Measurements from ENCODE around the gene SERPINH1.

The SERPINH1 gene

DNA sequence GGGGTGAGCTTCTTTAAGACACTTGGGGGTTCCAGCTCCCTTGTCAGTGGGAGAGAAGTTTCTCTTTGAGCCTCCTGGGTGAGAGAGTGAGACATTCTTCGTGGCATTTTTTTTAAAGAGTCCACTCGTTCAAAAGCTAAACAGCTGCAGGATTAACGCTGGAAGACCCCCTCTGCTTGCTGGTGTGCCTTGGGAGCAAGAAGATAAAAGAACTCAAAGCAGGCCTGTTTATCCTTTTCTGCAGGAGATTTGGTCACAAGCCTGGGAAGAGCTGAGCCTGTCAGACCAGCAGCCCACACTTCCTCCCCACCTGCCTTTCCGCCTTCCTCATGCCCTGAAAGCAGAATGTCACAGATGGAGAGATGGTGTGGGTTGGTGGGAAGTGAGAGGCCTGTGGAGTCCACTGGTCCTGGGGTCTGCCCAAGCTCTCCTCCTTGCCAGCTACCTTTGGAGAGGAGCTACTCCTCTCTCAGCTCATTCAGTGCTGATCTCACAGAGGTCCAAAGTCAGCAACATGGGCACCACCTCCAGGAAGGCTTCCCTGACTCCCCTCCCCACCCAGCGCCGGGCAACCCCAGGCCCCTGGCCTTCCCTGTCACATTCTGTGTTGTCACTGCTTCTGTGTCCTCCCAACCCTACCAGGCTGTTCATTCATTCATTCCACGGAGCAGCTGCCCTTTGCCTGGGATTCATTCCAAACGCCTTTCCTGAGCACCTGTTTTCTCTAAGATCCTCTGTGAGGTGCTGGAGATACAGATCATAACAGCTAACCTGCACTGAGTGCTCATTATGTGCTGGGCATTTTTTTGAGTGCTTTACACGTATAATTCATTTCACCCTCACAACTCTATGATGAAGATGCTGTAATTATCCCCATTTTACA lies 43.0 kb upstream of the SERPINH1 start:
- TF ChIP-seq, protein P1, sequence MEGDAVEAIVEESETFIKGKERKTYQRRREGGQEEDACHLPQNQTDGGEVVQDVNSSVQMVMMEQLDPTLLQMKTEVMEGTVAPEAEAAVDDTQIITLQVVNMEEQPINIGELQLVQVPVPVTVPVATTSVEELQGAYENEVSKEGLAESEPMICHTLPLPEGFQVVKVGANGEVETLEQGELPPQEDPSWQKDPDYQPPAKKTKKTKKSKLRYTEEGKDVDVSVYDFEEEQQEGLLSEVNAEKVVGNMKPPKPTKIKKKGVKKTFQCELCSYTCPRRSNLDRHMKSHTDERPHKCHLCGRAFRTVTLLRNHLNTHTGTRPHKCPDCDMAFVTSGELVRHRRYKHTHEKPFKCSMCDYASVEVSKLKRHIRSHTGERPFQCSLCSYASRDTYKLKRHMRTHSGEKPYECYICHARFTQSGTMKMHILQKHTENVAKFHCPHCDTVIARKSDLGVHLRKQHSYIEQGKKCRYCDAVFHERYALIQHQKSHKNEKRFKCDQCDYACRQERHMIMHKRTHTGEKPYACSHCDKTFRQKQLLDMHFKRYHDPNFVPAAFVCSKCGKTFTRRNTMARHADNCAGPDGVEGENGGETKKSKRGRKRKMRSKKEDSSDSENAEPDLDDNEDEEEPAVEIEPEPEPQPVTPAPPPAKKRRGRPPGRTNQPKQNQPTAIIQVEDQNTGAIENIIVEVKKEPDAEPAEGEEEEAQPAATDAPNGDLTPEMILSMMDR (IDR thresholded peaks at IDR 0.05; ENCODE audit: borderline replicate concordance, control extremely low read depth, extremely low read depth, insufficient read depth, missing control alignments): no peak
- in situ Hi-C loops (cut with MboI; ENCODE audit: low sequenced_read_pairs, unreplicated experiment): no loop called here
- DNase-seq (ENCODE audit: low spot score): no peak

DNA sequence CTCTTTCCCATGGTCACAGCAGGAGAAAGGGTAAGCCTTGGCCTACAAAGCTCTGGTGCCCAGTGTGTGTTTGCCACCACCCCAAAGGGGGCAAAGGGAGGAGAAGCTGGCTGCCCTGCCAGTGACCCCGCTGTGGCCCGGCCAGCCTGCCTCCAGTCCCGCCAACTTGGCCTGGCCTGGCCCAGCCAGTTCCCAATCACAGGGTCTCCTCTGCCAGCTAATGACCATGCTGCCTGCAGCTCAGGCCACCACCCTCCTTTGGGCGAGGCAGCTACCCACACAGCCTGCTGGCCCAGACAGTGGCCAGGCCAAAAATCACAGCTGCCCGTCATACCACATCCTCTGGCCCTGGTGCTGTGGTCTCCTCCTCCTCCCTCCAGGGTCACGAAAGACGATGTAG lies 41.4 kb upstream of the SERPINH1 start:
- no peak for DNase-seq (ENCODE audit: low spot score)
- TF ChIP-seq, protein P1 (IDR thresholded peaks at IDR 0.05; ENCODE audit: borderline replicate concordance, control extremely low read depth, extremely low read depth, insufficient read depth, missing control alignments): no peak
- in situ Hi-C loops (cut with MboI; ENCODE audit: low sequenced_read_pairs, unreplicated experiment): no loop called here

DNA sequence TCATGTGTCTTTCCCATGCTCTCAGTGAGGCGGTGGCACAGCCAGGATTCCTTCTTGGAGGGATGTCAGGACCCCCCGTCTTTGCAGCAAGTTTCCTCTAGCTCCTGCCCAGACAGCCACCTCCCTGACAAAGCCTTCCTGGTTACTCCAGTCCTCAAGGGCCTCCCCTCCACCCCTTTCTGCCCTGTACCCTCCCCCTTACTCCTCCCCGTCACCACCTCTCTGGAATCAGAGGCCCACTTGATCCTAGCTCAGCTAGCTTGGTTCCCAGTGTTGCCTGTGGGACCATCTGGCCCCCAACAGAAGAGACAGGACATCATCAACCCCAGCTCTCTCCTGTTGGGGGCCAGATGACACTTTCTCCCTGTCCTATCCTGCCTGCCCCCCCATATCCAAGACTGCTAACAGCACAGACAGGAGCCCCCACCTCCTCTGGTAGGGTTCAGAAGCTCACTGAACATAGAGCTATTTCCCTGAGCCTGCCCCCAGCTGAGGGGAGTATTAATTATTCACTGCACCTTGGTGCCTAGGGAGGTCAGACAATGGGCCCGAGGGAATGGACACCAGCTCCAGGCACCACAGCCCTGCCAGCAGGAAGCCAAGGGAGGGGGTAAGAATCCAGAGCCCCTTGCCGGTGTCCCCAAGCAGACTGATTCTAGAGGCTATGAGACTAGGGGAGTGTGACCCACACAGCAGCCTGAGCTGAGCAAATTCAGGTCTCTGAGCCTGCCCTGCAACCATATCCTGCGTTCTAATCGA lies 39.6 kb upstream of the SERPINH1 start:
- TF ChIP-seq, protein P1 (IDR thresholded peaks at IDR 0.05; ENCODE audit: borderline replicate concordance, control extremely low read depth, extremely low read depth, insufficient read depth, missing control alignments): peak; percentile 5
- no peak for DNase-seq (ENCODE audit: low spot score)
- in situ Hi-C loops (cut with MboI; ENCODE audit: low sequenced_read_pairs, unreplicated experiment): no loop called here

DNA sequence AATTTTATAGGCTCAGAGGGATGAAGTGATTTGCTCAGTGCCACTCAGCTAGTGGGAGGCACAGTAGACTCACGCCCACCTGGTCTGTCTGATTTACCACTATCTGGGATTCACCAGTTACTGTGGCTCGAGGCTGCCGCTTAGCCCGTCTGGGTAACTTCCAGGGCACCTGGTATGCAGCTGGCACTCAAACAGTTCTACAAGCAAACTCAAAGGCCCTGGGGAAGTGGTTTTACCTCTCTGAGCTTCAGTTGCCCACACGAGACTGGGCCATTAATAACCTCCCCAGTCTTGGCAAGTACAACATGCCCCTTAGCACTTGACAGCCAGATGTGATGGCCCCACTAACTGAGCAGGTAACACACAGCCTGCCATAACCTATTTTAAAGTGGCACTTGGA lies 38.9 kb upstream of the SERPINH1 start:
- TF ChIP-seq, protein P1 (IDR thresholded peaks at IDR 0.05; ENCODE audit: borderline replicate concordance, control extremely low read depth, extremely low read depth, insufficient read depth, missing control alignments): no peak
- DNase-seq (ENCODE audit: low spot score): no peak
- in situ Hi-C loops (cut with MboI; ENCODE audit: low sequenced_read_pairs, unreplicated experiment): no loop called here

DNA sequence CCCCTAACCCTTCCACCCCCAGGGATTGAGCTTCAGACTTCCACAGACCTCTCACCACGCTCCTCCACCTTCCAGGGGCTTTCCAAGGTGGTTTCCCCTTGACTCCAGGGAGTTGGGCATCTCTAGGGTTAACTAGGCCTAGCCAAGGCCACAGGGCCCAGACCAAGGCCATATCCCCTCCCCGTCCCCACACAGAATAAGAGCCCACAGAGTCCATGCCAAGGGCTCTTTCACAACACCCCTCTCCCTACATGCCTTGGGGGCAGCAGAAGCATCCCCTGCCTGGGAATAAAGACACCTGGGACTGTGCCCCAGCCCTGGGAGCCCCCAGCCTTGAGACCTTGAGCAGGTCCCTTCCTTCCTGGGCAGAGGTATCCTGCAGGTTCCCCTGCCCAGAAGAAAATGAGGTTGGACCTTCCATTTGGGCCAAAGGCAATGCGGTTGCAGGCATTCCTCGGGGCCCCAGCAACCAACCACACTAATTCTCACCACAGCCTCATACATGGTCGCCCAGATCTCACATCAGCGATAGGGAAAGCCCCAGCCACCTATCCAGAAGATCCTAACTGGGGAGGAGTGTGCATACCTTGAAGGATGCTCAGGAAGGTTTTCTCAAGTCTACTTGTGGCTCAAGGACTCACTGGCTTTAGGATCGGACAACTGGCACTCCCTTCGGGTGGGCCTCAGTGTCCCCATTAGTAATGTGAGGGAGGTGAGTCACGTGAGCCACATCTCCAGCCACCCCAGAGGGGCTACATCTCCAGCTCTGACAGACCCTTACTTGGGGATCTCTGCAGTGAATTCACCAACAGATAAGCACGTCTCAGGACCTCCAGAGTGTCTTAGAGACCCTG lies 38.0 kb upstream of the SERPINH1 start:
- TF ChIP-seq, protein P1 (IDR thresholded peaks at IDR 0.05; ENCODE audit: borderline replicate concordance, control extremely low read depth, extremely low read depth, insufficient read depth, missing control alignments): no peak
- in situ Hi-C loops (cut with MboI; ENCODE audit: low sequenced_read_pairs, unreplicated experiment): no loop called here
- DNase-seq (ENCODE audit: low spot score): no peak
